HG03521 (cell line): ENCODE results near the gene ACTC1.

ENCODE experiments used
- ATAC-seq: cut with Tn5 transposase; IDR thresholded peaks from one replicate; pipeline ENCODE4 v1.9.1; 2021; ENCODE audit warnings: mild to moderate bottlenecking, moderate library complexity; ENCODE audit not compliant: unreplicated experiment

Gene ACTC1

DNA sequence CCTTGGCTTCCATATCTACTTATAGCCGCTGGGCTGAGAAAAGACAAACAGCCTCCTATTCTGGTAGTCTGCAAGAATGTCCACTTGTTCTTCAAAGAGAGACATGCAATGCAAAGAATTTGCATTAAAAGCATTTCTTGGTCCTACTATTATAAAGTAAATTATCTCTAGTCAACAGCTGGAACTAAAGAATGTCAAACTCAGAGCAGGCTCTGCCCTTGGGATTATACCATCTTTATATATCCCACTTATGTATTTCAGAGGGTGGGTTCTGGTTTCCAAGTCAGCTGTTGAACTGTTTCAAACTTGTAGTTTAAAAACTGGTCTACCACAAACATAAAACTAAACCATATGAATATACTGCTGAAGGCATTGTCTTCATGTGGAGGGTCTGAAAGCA, 7.0 kb upstream of the ACTC1 start:
- ATAC-seq = no peak

DNA sequence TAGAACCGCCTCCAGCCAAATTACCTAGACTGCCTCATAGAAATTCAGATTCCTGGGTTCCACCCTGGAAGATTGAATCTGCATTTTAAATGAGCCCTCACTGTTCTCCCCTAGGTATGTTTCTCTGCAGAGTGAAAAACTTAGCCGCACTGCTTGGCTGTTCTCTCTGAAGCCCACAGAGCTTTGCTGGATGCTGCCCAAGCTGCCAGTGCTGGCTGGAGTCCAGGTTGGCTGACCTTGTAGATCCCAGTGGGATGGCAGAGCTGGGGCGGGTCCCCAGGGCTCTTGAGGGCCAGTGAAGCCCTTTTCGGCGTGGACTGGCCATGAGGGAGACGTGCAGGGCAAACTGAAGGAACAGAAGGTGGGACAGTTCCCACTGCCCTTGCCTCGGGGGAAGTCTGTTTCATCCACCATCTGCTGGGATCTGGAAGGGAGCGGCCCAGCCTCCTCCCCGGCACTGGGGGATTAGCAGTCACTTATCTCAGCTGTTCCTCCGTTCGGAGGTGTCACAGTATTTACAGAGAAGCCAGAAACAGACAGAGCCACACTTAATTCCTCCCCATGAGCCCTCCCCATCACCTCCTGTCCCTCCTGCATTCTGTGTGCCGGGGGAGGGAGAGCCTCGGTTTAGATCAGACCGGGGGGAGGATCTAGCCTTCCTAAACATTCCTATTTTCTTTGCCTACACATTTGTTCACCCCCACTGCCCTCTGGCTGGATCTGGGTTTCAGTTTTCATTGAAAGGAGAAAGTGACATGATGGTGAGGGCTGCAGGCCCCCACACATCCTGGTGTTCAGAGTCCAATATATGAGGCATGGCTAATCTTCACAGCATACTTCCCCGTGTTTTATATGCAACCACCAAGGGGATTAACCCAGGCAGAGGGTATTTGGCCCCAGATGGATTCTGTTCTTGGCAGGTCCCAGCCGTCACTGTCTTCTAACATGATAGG, 4.1 kb upstream of the ACTC1 start:
- ATAC-seq = no peak

DNA sequence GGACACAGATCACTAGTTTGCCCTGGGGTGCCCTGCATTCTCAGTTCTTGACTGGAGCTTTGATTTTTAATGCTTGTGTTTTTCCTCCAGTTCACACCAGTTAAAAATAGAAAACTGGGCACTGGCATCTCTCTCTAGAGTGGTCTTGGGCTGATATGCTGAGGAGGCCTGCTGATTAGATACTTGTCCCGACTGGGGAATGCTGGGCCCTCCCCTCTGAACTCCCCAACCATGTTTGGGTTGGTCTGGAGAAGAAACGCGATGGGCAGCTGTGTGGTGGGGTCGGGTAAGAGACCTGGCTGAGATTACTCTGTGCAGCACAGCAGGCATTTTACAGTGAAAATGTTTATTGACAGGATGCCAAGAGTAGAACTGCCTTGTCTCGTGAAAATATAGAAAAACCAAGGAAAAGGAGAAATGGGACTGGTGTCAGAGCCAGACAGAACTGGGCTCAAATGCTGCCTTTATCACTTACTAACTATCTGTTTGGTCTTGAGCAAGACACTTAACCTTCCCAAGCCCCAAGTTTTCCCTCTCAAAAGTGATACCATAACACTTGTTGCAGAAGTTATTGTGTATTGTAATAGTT, 1.6 kb upstream of the ACTC1 start:
- ATAC-seq = no peak

DNA sequence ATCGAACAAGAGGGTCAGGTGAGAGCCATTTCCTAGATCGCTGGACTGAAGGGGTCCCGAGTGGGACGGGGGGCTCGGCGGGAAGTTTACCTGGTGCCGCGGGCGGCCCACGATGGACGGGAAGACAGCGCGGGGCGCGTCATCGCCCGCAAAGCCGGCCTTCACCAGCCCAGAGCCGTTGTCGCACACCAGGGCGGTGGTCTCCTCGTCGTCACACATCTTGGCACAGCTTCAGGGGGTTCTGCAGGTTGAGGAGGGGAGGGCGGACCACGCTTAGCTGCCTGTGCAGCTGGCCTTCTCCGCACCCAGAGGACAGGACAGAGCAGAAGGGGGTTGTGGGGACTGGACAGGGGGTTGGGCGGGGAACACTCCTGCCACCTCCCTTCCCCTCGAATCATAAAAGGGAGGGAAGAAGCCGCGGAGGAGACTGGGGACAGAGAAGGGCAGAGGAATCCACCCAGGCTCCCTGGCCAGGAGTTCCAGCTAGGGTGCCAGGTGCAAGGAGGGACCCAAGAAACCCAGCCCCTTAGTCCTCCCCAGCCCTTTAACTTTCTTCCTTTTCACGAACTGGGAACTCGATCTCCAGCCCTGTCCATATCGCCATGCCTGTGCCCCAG, 651 bp downstream of the ACTC1 start:
- ATAC-seq = no peak

DNA sequence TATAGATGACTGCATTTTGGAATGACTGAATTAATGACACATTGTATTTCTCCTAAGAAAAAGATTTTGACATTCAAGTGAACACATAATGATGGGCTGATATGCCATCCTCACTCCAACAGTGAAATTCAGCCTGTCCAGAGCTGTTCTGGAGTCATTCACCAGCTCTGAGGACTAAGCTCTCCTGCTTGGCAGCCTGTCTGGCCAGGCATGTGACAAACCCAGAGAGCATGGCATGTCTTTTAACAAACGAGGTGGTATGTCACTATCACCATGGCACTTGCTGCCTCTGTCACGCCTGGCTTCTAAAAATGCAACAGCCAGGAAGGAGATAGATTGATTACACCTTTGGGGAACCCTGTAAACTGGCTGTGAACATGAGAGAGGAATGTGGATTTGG, 1.4 kb downstream of the ACTC1 start:
- ATAC-seq = no peak

DNA sequence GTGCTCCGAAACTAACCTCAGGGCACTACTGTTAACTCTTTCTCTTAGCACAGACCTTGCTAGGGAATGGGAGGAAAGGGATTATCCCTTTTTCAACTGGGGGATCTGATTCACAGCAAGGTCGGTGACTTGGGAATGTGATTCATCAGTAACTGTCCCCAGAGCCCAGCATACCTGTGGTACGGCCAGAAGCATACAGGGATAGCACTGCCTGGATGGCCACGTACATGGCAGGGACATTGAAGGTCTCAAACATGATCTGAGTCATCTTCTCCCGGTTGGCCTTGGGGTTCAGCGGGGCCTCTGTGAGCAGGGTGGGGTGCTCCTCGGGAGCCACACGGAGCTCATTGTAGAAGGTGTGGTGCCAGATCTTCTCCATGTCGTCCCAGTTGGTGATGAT, 2.3 kb downstream of the ACTC1 start:
- ATAC-seq = no peak

DNA sequence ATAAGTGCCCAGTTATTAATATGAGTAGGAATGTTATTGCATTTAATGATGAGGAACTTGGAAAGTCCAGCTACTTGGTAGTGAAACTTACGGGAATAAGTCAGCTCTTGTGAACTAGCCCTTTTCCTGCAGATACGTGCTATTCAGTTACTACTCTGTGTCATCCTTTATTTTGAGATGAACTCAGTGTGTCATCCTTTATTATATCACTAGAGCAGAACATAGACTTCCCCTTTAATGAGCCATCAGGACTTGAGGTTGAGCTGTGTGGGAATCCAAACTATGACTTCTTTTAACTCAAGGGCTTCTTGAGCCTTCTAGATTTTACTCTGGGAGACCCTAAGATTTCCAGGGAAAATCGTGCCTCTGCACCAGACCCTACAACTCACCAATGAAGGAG, 3.6 kb downstream of the ACTC1 start:
- no peak for ATAC-seq

DNA sequence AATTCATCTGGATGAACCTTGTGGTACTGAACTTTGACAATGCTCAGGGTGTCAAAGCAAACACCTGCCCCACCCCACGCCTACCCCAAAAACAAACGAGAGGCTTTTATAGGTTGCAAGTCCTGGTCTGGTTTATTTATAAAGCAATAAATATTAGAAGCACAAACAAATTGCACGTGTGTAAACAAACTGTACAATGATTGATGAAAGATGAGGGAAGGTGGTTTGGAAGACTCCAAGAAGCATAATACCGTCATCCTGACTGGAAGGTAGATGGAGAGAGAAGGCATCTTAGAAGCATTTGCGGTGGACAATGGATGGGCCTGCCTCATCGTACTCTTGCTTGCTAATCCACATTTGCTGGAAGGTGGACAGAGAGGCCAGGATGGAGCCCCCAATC, 5.2 kb downstream of the ACTC1 start:
- no peak for ATAC-seq

DNA sequence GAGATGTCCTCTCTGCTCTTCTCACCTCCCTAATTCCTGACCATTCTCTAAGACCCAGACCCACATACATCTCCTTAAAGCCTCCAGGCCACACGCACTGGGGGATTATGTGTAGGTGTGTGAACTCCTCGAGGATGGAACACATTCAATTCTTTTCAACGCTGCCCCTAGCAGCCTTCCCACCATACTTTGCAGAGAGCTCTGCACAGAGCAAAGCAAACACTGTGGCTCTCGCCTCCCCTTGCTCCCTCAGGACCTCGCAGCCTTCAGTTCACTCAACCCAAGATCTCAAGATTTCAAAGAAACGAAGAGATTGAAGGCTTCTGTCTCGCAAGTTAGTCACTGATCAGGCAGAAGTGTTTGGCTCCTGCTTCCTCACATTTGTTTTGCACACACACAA, 6.0 kb downstream of the ACTC1 start:
- ATAC-seq = no peak

DNA sequence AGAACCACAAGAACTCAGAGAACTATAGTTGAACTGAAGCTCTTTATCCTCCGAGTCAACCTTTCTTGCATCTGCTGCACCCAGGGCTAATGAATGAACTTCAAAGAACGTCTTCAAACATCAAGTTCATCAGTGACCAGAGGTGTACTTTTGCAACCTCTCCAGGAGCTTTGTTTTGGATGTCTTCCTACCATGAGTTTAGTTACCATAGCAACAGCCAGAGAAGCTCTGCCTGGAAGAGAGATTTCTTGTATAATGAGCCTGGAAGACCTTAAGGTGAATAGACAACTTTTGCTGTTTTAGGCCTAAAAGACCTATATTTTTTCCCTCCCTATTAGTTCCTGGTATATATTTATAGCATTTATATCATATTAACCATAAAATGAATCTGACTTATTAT, 9.1 kb downstream of the ACTC1 start:
- ATAC-seq = no peak

DNA sequence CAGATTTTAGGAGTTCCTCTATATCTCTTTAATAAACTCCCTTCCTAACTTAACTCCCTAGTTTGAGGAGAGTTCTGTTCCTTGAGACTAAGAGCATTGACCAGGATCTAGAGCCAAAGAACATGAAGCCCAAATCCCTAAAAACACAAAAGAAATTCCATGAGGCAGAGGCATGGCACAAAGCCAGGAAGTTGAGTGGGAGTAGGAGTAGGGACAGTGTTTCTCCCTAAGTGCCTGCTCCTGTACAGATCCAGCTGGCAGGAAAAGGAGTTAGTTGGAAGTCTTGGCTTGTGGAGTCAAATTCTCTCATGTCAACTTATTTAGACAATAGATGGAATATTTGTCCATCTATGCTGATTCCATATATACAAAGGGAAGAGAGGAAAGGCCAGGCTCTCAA, 11.4 kb downstream of the ACTC1 start:
- no peak for ATAC-seq

DNA sequence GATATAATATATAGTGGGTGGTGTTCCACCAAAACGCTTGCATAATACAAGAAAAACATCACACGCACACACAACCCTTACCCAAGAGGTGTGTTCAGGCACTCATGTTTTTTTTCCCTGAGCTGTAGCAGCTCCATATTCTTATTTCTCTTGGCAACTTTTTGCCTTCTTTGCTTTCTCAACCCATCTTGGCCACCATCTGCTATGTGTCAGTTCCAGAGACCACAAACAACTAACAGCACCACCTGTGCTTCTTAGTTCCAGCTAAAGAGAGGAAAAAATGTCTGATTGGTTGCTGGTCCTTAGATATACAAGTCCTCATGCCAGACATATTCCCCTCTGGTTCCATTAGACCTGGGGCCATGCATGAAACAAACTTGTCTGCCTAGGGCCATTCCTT, 11.9 kb downstream of the ACTC1 start:
- no peak for ATAC-seq

DNA sequence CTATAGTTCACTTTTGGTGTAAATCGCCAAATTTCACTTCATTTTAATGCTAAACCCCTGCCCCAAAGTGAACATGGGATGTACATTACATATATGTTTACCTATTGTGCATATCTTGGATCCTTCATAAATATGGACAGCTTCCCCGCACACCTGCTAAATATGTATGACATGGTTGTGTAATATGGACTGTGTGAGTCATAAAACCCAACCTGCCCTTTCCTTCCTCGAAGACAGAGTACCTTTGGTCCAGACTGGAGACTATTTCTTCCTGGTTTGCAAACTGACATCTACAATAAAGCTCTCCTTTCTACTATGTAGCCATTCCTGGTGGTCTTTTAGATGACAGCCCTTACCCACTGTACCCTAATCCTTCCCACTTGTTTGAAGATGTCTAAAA, 12.4 kb downstream of the ACTC1 start:
- no peak for ATAC-seq

DNA sequence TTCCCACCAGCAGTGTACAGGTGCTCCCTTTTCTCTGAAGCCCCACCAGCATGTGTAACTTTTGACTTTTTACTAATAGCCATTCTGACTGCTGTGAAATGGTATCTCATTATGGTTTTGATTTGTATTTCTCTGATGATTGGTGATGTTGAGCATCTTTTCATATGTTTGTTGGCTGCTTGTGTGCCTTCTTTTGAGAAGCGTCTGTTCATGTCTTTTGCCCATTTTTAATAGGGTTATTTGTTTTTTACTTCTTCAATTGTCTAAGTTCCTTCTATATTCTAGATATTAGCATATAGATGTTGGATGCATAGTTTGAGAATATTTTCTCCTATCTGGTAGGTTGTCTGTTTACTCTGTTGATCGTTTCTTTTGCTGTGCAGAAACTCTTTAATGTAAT, 14.6 kb downstream of the ACTC1 start:
- ATAC-seq = no peak

DNA sequence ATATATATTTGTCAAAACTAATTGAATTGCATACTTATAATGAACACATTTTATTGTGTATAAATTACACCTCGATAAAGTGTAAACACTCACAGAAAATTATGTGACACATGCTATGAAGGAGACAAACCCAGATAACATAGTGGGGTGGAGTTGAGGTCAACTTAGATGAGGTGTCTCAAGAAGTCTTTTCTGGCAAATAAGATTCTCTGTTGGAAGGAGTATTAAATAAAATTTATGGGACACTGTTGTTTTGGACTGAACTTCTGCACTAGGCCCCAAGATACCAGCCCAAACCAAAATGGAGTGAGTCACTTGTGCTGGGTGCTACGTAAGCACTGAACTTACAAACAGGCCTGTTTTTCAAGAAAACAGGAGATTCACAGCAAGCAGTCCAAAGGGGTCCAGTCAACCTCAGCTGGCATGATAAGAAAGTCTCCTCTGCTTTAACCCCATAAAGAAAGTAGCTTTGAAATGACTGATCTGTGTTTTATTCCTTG, 18.7 kb downstream of the ACTC1 start:
- ATAC-seq = no peak

DNA sequence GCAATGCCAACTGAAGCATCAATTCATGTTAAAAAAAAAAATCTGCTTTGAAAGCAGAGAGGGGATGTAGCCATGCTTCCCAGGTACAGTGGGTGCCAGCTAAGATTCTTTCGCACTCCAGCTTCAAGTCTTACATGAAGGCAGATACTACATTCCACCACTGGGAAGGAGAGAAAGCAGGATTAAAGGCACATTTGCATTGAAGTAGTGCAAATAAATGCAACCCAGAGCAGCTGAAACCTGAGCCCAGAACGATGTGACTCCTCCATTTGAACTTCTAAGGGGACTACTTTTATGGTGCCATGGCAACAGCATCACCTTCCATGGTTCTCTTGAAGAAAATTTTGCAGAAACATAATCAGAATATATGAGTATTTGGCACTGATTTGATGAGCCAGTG, 21.4 kb downstream of the ACTC1 start:
- no peak for ATAC-seq

DNA sequence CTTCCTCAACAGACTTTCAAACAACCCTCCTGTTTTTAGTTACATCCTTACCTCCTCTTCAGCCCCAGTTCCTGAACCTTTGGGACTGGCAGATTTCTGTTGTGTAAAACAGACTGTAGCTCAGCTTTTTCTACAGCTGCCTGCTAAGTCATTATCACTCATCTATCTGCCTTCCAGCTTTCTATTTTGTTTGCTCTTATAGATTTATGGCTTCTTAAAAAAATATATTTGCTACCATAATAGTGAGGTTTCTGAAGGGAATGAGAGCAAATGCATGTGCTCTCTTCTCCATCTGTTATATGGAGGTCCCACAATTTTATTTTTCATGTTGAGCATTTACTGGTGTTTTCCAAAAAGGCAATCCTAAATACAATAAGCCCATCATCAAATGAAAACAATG, 22.3 kb downstream of the ACTC1 start:
- ATAC-seq = no peak

DNA sequence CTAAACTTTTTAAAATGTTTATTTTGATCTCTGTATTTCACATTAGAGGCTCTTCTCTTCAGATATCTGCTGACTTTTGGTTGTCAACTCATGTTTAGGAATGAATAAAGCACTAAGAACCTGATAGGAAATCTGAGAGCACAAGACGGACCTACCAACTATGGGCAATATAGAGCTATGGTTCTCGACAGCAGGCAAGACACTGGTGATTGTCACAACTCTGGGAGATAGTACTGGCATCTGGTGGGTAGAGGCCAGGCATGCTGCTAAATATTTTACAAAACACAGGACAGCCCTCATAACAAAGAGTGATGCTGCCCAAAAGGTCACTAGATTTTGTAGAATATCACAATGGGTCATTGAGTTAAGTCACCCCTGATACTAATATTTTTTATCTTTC, 23.0 kb downstream of the ACTC1 start:
- ATAC-seq = no peak

DNA sequence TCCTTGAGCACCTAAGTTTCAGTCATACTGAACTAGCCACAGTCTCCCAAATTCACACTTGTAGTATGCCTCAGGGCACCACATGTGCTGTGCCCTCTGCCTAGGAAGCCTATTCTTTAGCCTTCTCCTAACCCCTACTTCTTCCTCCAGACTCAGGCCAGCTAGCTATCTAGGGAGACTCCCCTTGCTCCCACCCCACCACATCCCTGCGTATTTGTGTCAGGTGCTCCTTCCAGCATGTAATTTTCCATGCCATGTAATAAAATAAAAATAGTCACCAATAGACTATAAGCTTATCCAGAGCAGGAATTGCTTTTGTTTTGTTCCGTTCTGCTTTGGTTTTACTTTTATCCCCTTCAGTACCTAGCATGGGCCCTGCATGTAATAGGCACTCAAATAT, 25.6 kb downstream of the ACTC1 start:
- no peak for ATAC-seq

DNA sequence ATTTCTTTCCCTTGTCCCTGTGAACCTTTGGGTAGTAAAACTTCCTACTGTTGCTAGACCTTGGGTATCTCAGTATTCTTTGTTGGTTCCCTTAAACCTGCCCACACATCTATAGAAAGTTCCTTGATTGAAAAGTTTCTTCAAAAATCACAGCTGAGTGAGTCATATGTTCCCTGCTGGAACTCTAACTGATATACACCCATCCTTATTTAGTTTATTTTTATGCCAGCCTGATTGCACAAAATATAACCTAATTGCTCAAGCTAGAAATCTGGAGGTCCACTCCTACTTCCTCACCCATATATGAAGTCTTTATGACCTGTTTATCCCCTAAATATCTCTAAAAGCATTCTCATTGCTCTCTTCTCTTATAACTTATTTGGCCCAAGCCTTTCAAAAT, 26.8 kb downstream of the ACTC1 start:
- ATAC-seq = no peak

DNA sequence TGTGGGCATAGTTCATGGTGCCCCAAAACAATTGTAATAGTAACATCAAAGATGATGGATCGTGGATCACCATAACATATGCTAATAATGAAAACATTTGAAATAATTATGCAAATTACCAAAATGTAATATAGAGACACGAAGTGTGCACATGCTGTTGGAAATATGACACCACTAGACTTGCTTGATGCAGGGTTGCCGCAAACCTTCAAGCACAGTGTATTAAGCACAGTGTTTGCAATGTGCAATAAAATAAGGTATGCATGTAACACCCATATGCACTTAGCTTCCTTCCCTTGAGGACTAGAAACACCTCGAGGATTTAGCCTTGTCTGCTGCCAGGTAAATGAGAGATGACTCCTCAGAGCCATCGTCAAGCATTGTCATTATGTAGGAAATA, 29.6 kb downstream of the ACTC1 start:
- no peak for ATAC-seq

DNA sequence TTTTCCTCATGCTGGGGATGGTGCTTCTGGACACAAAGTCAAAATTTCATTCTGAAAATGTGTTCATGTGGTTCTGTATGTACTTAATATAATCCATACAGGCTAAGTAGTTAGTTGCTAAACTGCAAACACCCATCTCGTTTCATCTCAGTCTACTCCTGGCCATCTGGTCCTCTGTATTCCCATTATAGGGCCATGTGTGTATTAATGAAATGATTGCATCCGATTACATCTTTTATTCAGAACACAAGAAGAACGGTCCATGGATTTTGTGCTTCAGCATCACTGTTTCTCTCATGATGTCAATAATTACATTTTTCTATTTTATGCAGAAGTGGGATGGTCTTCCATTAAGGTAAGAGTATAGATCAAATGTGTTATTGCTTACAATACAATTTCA, 34.4 kb downstream of the ACTC1 start:
- no peak for ATAC-seq
